GM12878 (cell line): ENCODE measurements around the gene CMSS1. TPM values are rescaled to one million over a fixed set of nuclear protein-coding genes. Genes with fewer than 3 reads are reported as not detected.

ENCODE experiments used
- ATAC-seq: fragments of 200-7000 bp; cut with Tn5 transposase; 3 replicates; pipeline ENCODE4 v1.9.1; 2020; ENCODE audit warnings: mild to moderate bottlenecking, moderate library complexity
- BruUV-seq: library from RNA; stranded (reverse); fragments of 400-500 nt; replicated peaks from 2 replicates; lab custom pipeline; 2021; lab: Mats Ljungman, UMichigan
- CTCF ChIA-PET: fragments of 300-600 bp; sonication (Branson Sonifier 250); formaldehyde crosslinking; extraction: SDS; loops from one replicate; lab custom pipeline; 2021; ENCODE audit warnings: inconsistent platforms; lab: Yijun Ruan, JAX
- POLR2A ChIA-PET: fragments of 350-600 bp; formaldehyde crosslinking; extraction: SDS; loops from one replicate; lab custom pipeline; 2021; ENCODE audit warnings: inconsistent platforms; lab: Charles Lee
- RAD21 ChIA-PET: fragments of 300-600 bp; sonication (Branson Sonifier 250); formaldehyde crosslinking; loops from one replicate; lab custom pipeline; 2023; ENCODE audit warnings: antibody characterized with exemption; ENCODE audit not compliant: unreplicated experiment; lab: Charles Lee
- SMC1A ChIA-PET: fragments of 300-600 bp; sonication (Branson Sonifier 250); formaldehyde crosslinking; loops from one replicate; lab custom pipeline; 2023; ENCODE audit not compliant: unreplicated experiment, uncharacterized antibody; lab: Charles Lee
- DNase-seq: peaks from one replicate; pipeline ENCODE4 v3.0.0-alpha.2; 2011; ENCODE audit warnings: low read depth, low spot score
- FAIRE-seq: peaks from 3 replicates; lab custom pipeline; 2011; peaks lifted over from hg19 to GRCh38; lab: Jason Lieb, UNC
- H2AFZ ChIP-seq: 2 replicates; pipeline ENCODE4 v1.6.0; 2011; ENCODE audit warnings: low read depth, low read length, control low read depth; ENCODE audit not compliant: control insufficient read depth
- H3K27ac ChIP-seq: 2 replicates; pipeline ENCODE4 v1.5.1; 2011; ENCODE audit warnings: control low read depth; ENCODE audit not compliant: control insufficient read depth, insufficient read depth
- H3K27me3 ChIP-seq, 2 experiments: replicated peaks in 1 of 2; 2 replicates each; pipeline versions ENCODE4 v1.6.0 to v1.6.1; 2011; ENCODE audit warnings: low read length in 1 of 2; ENCODE audit not compliant: control insufficient read depth in 2 of 2, insufficient read depth in 2 of 2
- H3K36me3 ChIP-seq, 2 experiments: 2 replicates each; pipeline ENCODE4 v1.5.1; 2011; ENCODE audit warnings: low read length in 1 of 2; ENCODE audit not compliant: control insufficient read depth in 2 of 2, insufficient read depth in 2 of 2
- H3K4me1 ChIP-seq: 2 replicates; pipeline ENCODE4 v1.6.1; 2011; ENCODE audit warnings: mild to moderate bottlenecking, low read length, moderate library complexity, mixed read lengths; ENCODE audit not compliant: control insufficient read depth, insufficient read depth
- H3K4me2 ChIP-seq: 2 replicates; pipeline ENCODE4 v1.6.0; 2011; ENCODE audit warnings: control low read depth; ENCODE audit not compliant: control insufficient read depth, insufficient read depth
- H3K4me3 ChIP-seq: fragments of 200-600 bp; sonication (generic); 2 replicates; pipeline ENCODE4 v1.5.1; 2016
- H3K79me2 ChIP-seq: 2 replicates; pipeline ENCODE4 v1.6.0; 2011; ENCODE audit warnings: low read length; ENCODE audit not compliant: control insufficient read depth, insufficient read depth
- H3K9ac ChIP-seq: 2 replicates; pipeline ENCODE4 v1.8.0; 2011; ENCODE audit warnings: low read length, control low read depth, mixed read lengths; ENCODE audit not compliant: control insufficient read depth, insufficient read depth
- H3K9me3 ChIP-seq: replicated peaks from 3 replicates; pipeline ENCODE4 v1.5.1; 2011; ENCODE audit warnings: mild to moderate bottlenecking, low read length; ENCODE audit not compliant: control insufficient read depth, insufficient read depth
- H4K20me1 ChIP-seq: 2 replicates; pipeline ENCODE4 v1.6.0; 2011; ENCODE audit not compliant: control insufficient read depth, insufficient read depth
- BACH1 ChIP-seq: fragments of 450-650 bp; IDR thresholded peaks from 2 replicates; pipeline ENCODE4 v1.6.1; 2017; ENCODE audit warnings: mild to moderate bottlenecking, borderline replicate concordance
- CUX1 ChIP-seq: IDR thresholded peaks from 2 replicates; pipeline ENCODE4 v1.6.1; 2012; ENCODE audit warnings: improper control_type of control experiment, low read depth, low read length; ENCODE audit not compliant: insufficient replicate concordance
- JUND ChIP-seq: IDR thresholded peaks from 2 replicates; pipeline ENCODE4 v1.6.1; 2012; ENCODE audit warnings: low read depth, mild to moderate bottlenecking, low read length, improper control_type of control experiment, moderate library complexity
- KLF5 ChIP-seq: fragments of 450-650 bp; IDR thresholded peaks from 2 replicates; pipeline ENCODE4 v1.6.1; 2014; ENCODE audit warnings: mild to moderate bottlenecking; ENCODE audit not compliant: partially characterized antibody
- MAX ChIP-seq: IDR thresholded peaks from 2 replicates; pipeline ENCODE4 v1.6.1; 2012; ENCODE audit warnings: low read depth, low read length, improper control_type of control experiment
- NFIC ChIP-seq: IDR thresholded peaks from 2 replicates; pipeline ENCODE4 v1.6.1; 2012; ENCODE audit warnings: low read depth, mild to moderate bottlenecking, inconsistent platforms, low read length, moderate library complexity
- NFXL1 ChIP-seq: fragments of 450-650 bp; IDR thresholded peaks from 2 replicates; pipeline ENCODE4 v1.6.1; 2017; ENCODE audit warnings: antibody characterized with exemption, mild to moderate bottlenecking, borderline replicate concordance
- POLR2AphosphoS5 ChIP-seq: IDR thresholded peaks from 2 replicates; pipeline ENCODE4 v1.6.1; 2011; ENCODE audit warnings: mild to moderate bottlenecking, low read length, inconsistent platforms
- SMAD1 ChIP-seq: fragments of 450-650 bp; IDR thresholded peaks from 2 replicates; pipeline ENCODE4 v1.6.1; 2018; ENCODE audit warnings: mild to moderate bottlenecking, low read depth; ENCODE audit not compliant: partially characterized antibody
- SREBF1 ChIP-seq: IDR thresholded peaks from 2 replicates; pipeline ENCODE4 v1.6.1; 2012; ENCODE audit warnings: mild to moderate bottlenecking, low read length
- TBL1XR1 ChIP-seq: IDR thresholded peaks from 2 replicates; pipeline ENCODE4 v1.6.1; 2012; ENCODE audit warnings: low read depth, low read length, improper control_type of control experiment
- YBX1 ChIP-seq: fragments of 450-650 bp; IDR thresholded peaks from 2 replicates; pipeline ENCODE4 v1.6.1; 2016; ENCODE audit warnings: antibody characterized with exemption
- ZBTB11 ChIP-seq: fragments of 450-650 bp; formaldehyde crosslinking; IDR thresholded peaks from 2 replicates; pipeline ENCODE4 v1.5.0; 2022; ENCODE audit warnings: mild to moderate bottlenecking, missing genetic modification characterization
- ZZZ3 ChIP-seq: IDR thresholded peaks from 2 replicates; pipeline ENCODE4 v1.6.1; 2011; ENCODE audit warnings: low read depth; ENCODE audit not compliant: control insufficient read depth, insufficient read length
- WGBS: methylation state at CpG from one replicate; pipeline ENCODE4 v1.1.6; 2016; ENCODE audit warnings: low lambda C conversion rate; ENCODE audit not compliant: insufficient replicate concordance, insufficient coverage; ENCODE audit errors: missing lambda C conversion rate; 5-methylcytosine and 5-hydroxymethylcytosine counted together
- in situ Hi-C: fragments of 300-500 bp; cut with MboI; formaldehyde crosslinking; loops from 9 replicates; pipeline ENCODE4 v1.14.3; 2018; ENCODE audit warnings: mixed read lengths
- intact Hi-C: fragments of 100-400 bp; cut with micrococcal nuclease; formaldehyde crosslinking; loops from one replicate; pipeline ENCODE4 v1.14.2; 2022; ENCODE audit not compliant: unreplicated experiment
- polyA plus RNA-seq, 11 experiments: library from polyadenylated mRNA; depleted of rRNA in 4 of 11; unstranded in 6 of 11; stranded (reverse) in 5 of 11; fragments of >200 nt; fragmentation: Nextera tagmentation in 4 of 11; fragmentation: Illumina TruSeq in 1 of 11; extraction: Ambion mirVana in 4 of 11; extraction: Trizol in 1 of 11; gene quantifications; 1 replicate in 1 of 11; 2 replicates in 10 of 11; pipeline versions ENCODE4 v1.2.1 to v1.2.3, GENCODE V29; 2011 to 2016; ENCODE audit warnings: inconsistent platforms in 2 of 11, missing spikeins in 2 of 11, low read depth in 1 of 11
- total RNA-seq, 4 experiments: library from RNA; depleted of rRNA in 3 of 4; stranded (reverse); fragments of >200 nt in 3 of 4; fragmentation: Illumina TruSeq in 1 of 4; extraction: Trizol in 1 of 4; gene quantifications; 2 replicates each; pipeline versions ENCODE4 v1.2.1 to v1.2.3, GENCODE V29; 2013 to 2021

The CMSS1 gene
- total and polyA plus RNA-seq, 10 of the 15 experiments (the other 5 are each of a cell fraction or from before 2014, with no cell fraction given), result 31.0 to 118 (median 70.1) TPM

- Histone ChIP-seq H4K20me1 (no peaks in the 10 kb centered on the region), H3K9ac (no peak overlapping the region), H3K27me3 (no peaks in the 10 kb centered on the region; a peak in 1 of 4 replicates), H3K36me3 (no peaks in the 10 kb centered on the region), H3K4me1 (peaks cover 11% of the 10 kb centered on the region; the same call in 1 of the 2 replicates), H3K79me2 (no peaks in the 10 kb centered on the region), H3K27ac (no peak overlapping the region), H3K4me2 (no peak overlapping the region), H3K9me3 (no peaks in the 10 kb centered on the region), H2AFZ (no peak overlapping the region), H3K4me3 (no peak overlapping the region)
- ChIA-PET CTCF (interaction anchor here (1.3 kb wide), 1 partner anchor 48 kb away, joined by 3 read pairs; no protein-coding TSS in a partner anchor), POLR2A (no interaction called here), RAD21 (no interaction called here), SMC1A (no interaction called here)
- in situ Hi-C loops (no loop called here), intact Hi-C loops (no loop called here)
- TF ChIP-seq KLF5 (no peak), NFIC (no peak), ZBTB11 (no peak), MAX (no peak), POLR2AphosphoS5 (no peak), JUND (no peak), TBL1XR1 (no peak), NFXL1 (no peak), BACH1 (no peak), SMAD1 (no peak), SREBF1 (no peak), YBX1 (no peak), ZZZ3 (no peak), CUX1 (no peak)
- 39% methylated on average over 1 of the region's 1 CpG for WGBS
- no TSS peak for BruUV-seq
- FAIRE-seq, result no peak
- no peak for DNase-seq
- ATAC-seq, result no peak
Observed at GRCh38 chr3:100206687-100207086, 389.0 kb downstream of the CMSS1 start.
